ENCODE results near the gene ACTL10.

DNA sequence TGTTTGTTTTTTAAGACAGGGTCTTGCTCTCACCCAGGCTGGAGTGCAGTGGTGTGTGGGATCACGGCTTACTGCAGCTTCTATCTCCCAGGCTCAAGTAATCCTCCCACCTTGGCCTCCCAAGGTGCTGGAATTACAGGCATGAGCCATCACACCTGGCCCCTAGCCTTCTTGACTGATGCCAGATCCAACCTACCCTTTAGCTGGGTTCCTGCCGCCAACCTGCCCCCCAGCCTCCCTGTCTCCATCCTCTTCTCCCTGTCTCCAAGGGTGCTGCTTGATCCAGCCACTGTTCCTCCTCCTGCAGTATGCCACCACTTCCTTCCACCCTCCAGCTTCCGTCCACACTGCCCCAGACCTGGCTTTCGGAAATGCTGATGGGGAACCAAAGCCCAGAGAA is 7.8 kb upstream of the ACTL10 start:
- TF ChIP-seq CEBPB (IDR thresholded peaks at IDR 0.05) (no peak), EP300 (IDR thresholded peaks at IDR 0.05; ENCODE audit: borderline replicate concordance) (no peak), YY1 (IDR thresholded peaks at IDR 0.05; ENCODE audit: low read depth) (no peak), RAD21 (IDR thresholded peaks at IDR 0.05; ENCODE audit: low read depth) (no peak), EGR1 (IDR thresholded peaks at IDR 0.05) (no peak), NFIC (IDR thresholded peaks at IDR 0.05) (no peak)
- TF ChIP-seq, protein P1, sequence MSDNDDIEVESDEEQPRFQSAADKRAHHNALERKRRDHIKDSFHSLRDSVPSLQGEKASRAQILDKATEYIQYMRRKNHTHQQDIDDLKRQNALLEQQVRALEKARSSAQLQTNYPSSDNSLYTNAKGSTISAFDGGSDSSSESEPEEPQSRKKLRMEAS (IDR thresholded peaks at IDR 0.05): no peak

Measured in Ishikawa (cell line).